ENCODE measurements around the gene ALX1.
"Not testable (repeated sequence)": the region's sequence is repeated elsewhere in the genome, so short reads cannot be mapped to it uniquely, and the experiment has no call there.

The ALX1 gene

DNA sequence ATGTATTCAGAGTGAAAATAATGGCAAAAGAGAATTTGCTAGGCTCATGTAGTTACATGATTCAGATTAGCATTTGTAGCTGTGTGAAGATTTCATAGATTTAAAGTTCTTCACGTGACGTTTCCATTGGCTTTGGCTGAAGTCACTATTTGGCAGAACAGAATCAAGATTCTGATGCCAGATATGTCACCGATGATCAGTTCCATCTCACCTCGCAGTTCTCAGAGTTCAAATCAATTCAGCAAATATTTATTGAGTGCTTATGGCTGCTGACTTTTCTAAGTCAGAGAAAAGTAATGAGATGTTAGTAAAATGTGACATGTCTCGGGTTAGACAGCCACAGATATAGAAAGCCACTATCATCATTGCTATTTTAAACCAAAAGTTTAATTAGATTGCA, 28.4 kb downstream of the ALX1 start:
- Histone ChIP-seq H3K9me3 (ENCODE audit: insufficient read depth, low read depth, low read length) (no peaks in the 10 kb centered on the region), H3K4me3 (ENCODE audit: low read length) (no peak overlapping the region), H3K9ac (ENCODE audit: low read depth, low read length) (no peak overlapping the region), H3K4me1 (ENCODE audit: insufficient read depth, low read length) (peaks cover 7% of the 10 kb centered on the region; the same call in 1 of the 2 replicates), H3K27me3 (ENCODE audit: insufficient read depth, low read length) (no peaks in the 10 kb centered on the region), H3K36me3 (ENCODE audit: insufficient read depth, low read depth, low read length) (no peaks in the 10 kb centered on the region), H3K27ac (ENCODE audit: low read length) (no peak overlapping the region)

DNA sequence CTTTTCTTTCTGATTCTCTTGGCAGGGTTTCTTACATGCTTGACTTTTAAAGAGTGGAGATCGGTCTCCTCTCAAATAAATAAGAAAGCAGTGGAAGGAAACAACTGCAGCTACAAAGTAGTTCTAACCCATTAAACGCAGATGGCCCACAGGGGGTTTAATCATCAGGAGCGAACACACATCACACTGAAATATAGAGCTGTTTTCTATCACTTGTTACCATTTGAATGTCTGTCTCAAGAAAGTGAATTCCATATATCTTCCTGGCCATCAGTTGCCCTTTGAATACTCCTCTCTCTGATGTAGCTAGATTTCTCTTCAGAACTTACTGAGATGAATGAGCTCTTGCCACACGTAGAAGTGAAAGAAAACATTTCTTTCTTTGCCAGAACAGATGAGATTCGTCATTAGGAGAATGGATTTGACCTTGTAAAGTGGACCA, 29.1 kb downstream of the ALX1 start:
- no peak overlapping the region for H3K9ac ChIP-seq (ENCODE audit: low read depth, low read length)

DNA sequence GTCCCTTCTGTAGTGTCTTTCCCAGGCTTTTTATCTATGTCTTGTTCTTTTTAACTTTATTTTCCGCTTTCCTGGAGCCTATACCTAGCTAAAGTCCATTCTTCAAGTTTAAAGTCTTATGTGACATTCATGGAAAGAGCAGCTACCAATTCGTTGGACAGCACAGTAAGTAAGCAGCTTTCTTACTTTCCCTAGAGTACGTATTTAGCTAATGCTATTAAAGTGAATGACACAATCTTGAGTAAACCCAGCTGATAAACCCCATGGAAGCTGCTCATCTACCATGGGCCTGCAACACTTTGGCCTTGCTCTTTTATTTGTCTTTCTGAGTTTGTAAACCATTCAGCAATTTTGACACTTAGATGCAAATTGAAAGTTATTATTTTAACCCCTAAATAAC, 30.0 kb downstream of the ALX1 start:
- Histone ChIP-seq H3K4me1 (ENCODE audit: insufficient read depth, low read length) (peaks cover 7% of the 10 kb centered on the region; the same call in 1 of the 2 replicates), H3K36me3 (ENCODE audit: insufficient read depth, low read depth, low read length) (no peaks in the 10 kb centered on the region), H3K27me3 (ENCODE audit: insufficient read depth, low read length) (no peaks in the 10 kb centered on the region), H3K9me3 (ENCODE audit: insufficient read depth, low read depth, low read length) (no peaks in the 10 kb centered on the region), H3K27ac (ENCODE audit: low read length) (no peak overlapping the region), H3K9ac (ENCODE audit: low read depth, low read length) (no peak overlapping the region), H3K4me3 (ENCODE audit: low read length) (no peak overlapping the region)

More for the DNA sequence above, 29.1 kb downstream of the ALX1 start:
- Histone ChIP-seq H3K36me3 (ENCODE audit: insufficient read depth, low read depth, low read length) (no peaks in the 10 kb centered on the region), H3K9me3 (ENCODE audit: insufficient read depth, low read depth, low read length) (no peaks in the 10 kb centered on the region), H3K4me3 (ENCODE audit: low read length) (no peak overlapping the region), H3K27me3 (ENCODE audit: insufficient read depth, low read length) (no peaks in the 10 kb centered on the region), H3K27ac (ENCODE audit: low read length) (no peak overlapping the region), H3K4me1 (ENCODE audit: insufficient read depth, low read length) (peaks cover 7% of the 10 kb centered on the region; the same call in 1 of the 2 replicates)

DNA sequence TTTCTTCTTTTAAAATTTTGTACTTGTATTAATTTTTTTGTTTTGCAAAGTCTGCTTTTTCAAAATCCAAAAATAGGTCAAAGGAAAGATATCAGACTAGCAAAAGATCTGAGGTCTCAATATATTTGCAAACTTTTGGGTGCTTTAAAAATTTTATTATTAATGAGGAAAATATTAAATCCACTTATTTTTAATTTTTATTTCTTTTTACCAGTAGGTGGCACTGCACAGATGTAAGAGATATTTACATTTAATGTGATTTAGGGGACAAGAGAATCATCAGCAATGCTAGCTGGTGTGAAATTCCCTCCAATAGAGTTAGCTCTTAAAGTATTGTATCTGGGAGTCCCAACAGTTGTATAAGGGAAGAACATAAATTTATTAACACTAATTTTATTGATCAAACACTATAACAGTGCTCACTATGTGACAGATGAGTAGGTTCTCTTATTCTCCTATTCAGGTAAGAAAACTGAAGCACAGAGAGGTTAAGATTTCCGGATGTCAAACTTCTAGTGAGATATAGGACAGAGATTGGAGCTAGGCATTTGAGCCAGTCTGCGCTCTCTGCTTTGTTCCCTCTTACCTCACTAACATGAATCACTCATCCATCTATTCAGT, 30.5 kb downstream of the ALX1 start:
- Histone ChIP-seq H3K4me1 (ENCODE audit: insufficient read depth, low read length) (peaks cover 5% of the 10 kb centered on the region; the same call in 1 of the 2 replicates), H3K36me3 (ENCODE audit: insufficient read depth, low read depth, low read length) (no peaks in the 10 kb centered on the region), H3K27me3 (ENCODE audit: insufficient read depth, low read length) (no peaks in the 10 kb centered on the region), H3K4me3 (ENCODE audit: low read length) (no peak overlapping the region), H3K9me3 (ENCODE audit: insufficient read depth, low read depth, low read length) (no peaks in the 10 kb centered on the region), H3K27ac (ENCODE audit: low read length) (no peak overlapping the region), H3K9ac (ENCODE audit: low read depth, low read length) (no peak overlapping the region)

DNA sequence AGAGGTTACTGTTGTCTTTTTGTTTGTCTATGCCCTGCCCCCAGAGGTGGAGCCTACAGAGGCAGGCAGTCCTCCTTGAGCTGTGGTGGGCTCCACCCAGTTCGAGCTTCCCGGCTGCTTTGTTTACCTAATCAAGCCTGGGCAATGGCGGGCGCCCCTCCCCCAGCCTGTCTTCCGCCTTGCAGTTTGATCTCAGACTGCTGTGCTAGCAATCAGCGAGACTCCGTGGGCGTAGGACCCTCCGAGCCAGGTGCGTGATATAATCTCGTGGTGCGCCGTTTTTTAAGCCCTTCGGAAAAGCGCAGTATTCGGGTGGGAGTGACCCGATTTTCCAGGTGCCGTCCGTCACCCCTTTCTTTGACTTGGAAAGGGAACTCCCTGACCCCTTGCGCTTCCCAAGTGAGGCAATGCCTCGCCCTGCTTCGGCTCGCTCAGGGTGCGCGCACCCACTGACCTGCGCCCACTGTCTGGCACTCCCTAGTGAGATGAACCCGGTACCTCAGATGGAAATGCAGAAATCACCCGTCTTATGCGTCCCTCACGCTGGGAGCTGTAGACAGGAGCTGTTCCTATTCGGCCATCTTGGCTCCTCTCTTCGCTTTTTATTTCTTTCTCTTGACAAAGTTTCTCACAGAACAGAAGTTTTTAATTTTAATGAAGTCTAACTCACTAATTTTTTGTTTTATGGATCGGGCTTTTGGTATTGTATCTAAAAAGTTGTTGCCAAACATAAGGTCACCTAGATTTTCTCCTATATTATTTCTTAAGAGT, 38.0 kb downstream of the ALX1 start:
- not testable (repeated sequence) for H3K36me3 ChIP-seq (ENCODE audit: insufficient read depth, low read depth, low read length); H3K27ac ChIP-seq (ENCODE audit: low read length); H3K4me3 ChIP-seq (ENCODE audit: low read length)

DNA sequence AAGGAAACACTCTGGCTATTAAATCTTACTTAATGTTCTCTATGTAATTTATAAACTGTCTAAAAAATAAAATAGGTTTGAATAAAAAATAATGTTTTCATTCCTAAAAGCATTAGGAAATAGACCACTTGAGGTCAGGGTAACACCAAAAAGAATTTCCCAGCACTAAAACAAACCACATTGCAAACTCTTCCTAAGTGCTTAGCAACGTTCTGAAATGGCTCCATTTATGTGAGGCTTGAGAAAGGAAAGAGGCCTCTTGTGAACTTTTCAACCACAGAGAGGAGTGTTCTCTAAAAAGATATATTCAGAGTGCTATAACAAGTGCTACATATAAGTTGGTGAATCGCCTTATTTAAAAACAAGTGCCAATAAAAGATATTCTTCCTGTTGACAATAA, 42.7 kb downstream of the ALX1 start:
- Histone ChIP-seq H3K27ac (ENCODE audit: low read length) (no peak overlapping the region), H3K9ac (ENCODE audit: low read depth, low read length) (no peak overlapping the region), H3K36me3 (ENCODE audit: insufficient read depth, low read depth, low read length) (no peaks in the 10 kb centered on the region)

More for the DNA sequence above, 38.0 kb downstream of the ALX1 start:
- not testable (repeated sequence) for H3K4me1 ChIP-seq (ENCODE audit: insufficient read depth, low read length); H3K9me3 ChIP-seq (ENCODE audit: insufficient read depth, low read depth, low read length); H3K9ac ChIP-seq (ENCODE audit: low read depth, low read length); H3K27me3 ChIP-seq (ENCODE audit: insufficient read depth, low read length)

DNA sequence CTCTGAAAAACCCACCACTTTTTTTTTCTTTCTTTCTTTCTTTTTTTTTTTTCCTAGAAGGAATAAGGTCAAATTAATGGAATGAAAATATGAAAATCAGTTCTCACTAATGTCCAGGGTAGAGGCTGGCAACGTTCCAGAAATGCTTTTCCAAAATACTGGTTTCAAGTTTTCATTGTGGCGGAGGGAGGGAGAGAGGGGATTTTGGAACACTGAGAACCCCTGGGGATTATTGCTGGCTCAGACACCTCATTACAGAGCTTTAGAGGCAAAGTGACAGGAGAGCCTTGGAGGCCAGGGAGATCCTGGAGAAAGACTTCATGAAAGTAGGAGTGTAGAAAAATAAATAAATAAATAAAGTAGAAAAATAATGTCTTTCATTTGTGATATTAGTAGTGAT, 45.4 kb downstream of the ALX1 start:
- Histone ChIP-seq H3K9ac (ENCODE audit: low read depth, low read length) (no peak overlapping the region), H3K27me3 (ENCODE audit: insufficient read depth, low read length) (no peaks in the 10 kb centered on the region), H3K4me1 (ENCODE audit: insufficient read depth, low read length) (no peaks in the 10 kb centered on the region), H3K36me3 (ENCODE audit: insufficient read depth, low read depth, low read length) (no peaks in the 10 kb centered on the region), H3K4me3 (ENCODE audit: low read length) (no peak overlapping the region), H3K27ac (ENCODE audit: low read length) (no peak overlapping the region), H3K9me3 (ENCODE audit: insufficient read depth, low read depth, low read length) (no peaks in the 10 kb centered on the region)

More for the DNA sequence above, 42.7 kb downstream of the ALX1 start:
- no peaks in the 10 kb centered on the region for H3K9me3 ChIP-seq (ENCODE audit: insufficient read depth, low read depth, low read length)
- H3K4me3 ChIP-seq (ENCODE audit: low read length) = no peak overlapping the region
- H3K4me1 ChIP-seq (ENCODE audit: insufficient read depth, low read length) = no peaks in the 10 kb centered on the region
- H3K27me3 ChIP-seq (ENCODE audit: insufficient read depth, low read length) = no peaks in the 10 kb centered on the region

DNA sequence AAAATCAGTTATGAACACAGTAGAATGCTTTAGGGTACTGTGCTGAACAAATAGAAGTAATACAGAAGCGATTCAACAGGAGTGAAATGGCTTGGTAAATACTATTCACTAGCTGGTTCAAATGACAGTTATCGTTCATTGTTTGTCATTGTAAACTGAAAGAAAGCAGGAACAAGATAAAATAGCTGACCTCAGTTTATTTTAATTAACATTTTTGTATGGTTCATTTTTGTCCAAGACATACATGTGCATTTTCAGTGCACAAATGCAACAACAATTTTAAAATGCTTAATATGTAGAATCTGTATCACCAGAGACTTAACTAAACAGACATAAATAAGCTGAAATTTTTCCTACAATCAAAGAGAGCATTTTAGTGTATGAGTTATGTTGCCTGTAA, 49.9 kb downstream of the ALX1 start:
- Histone ChIP-seq H3K9ac (ENCODE audit: low read depth, low read length) (no peak overlapping the region), H3K27ac (ENCODE audit: low read length) (no peak overlapping the region), H3K9me3 (ENCODE audit: insufficient read depth, low read depth, low read length) (no peaks in the 10 kb centered on the region), H3K4me1 (ENCODE audit: insufficient read depth, low read length) (no peaks in the 10 kb centered on the region), H3K27me3 (ENCODE audit: insufficient read depth, low read length) (no peaks in the 10 kb centered on the region), H3K36me3 (ENCODE audit: insufficient read depth, low read depth, low read length) (no peaks in the 10 kb centered on the region), H3K4me3 (ENCODE audit: low read length) (no peak overlapping the region)

DNA sequence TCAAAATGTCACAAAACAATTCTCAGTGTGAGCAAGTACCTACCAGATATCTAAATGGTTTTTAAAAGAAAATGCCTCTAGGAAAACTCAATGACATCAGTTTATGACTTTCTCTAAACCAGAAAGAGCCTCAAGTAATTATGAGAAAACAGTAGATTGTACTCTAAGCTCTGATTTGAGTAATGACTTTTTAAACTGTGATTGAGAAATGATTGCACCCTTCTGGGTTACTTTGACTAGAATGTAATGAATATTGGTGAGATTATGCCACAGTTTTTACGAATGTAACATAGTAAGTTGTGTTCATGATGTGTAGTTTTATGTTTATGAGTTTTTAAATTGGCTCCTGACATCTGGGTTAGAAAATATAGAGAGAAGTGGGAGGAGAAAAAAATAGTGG, 68.8 kb downstream of the ALX1 start:
- Histone ChIP-seq H3K36me3 (ENCODE audit: insufficient read depth, low read depth, low read length) (no peaks in the 10 kb centered on the region), H3K27ac (ENCODE audit: low read length) (no peak overlapping the region), H3K9ac (ENCODE audit: low read depth, low read length) (no peak overlapping the region), H3K4me1 (ENCODE audit: insufficient read depth, low read length) (no peaks in the 10 kb centered on the region), H3K27me3 (ENCODE audit: insufficient read depth, low read length) (no peaks in the 10 kb centered on the region), H3K9me3 (ENCODE audit: insufficient read depth, low read depth, low read length) (no peaks in the 10 kb centered on the region), H3K4me3 (ENCODE audit: low read length) (no peak overlapping the region)

DNA sequence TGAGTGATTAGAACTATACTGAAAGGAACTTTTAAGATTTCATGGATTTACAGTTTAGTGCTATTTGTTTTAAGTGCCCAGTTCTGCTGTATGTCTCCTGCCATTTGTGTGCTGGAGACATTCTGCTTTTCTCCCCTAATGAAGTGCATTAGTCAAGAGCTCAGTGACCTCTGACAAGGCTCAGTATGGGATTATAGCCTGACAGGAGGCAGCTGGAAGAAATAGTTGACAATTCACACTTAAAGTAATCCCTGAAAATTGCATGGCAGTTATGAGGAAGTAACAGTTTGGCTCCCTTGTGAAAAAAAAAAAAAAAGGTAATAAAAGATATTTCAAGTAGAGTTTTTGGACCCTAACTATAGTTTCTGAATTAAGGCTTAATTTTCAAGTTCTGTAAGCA, 70.3 kb downstream of the ALX1 start:
- no peaks in the 10 kb centered on the region for H3K36me3 ChIP-seq (ENCODE audit: insufficient read depth, low read depth, low read length)
- no peak overlapping the region for H3K27ac ChIP-seq (ENCODE audit: low read length)
- no peaks in the 10 kb centered on the region for H3K4me1 ChIP-seq (ENCODE audit: insufficient read depth, low read length)
- no peaks in the 10 kb centered on the region for H3K27me3 ChIP-seq (ENCODE audit: insufficient read depth, low read length)
- no peak overlapping the region for H3K9ac ChIP-seq (ENCODE audit: low read depth, low read length)
- H3K4me3 ChIP-seq (ENCODE audit: low read length) = no peak overlapping the region
- no peaks in the 10 kb centered on the region for H3K9me3 ChIP-seq (ENCODE audit: insufficient read depth, low read depth, low read length)

Measured in iPS-20b (cell line).